K562 (cell line): Measurements from ENCODE around the gene CCDC85C. TPM values are rescaled to one million over a fixed set of nuclear protein-coding genes. Genes with fewer than 3 reads are reported as not detected.

Source experiments
- ATAC-seq: fragments of 200-7000 bp; cut with Tn5 transposase; 3 replicates; pipeline ENCODE4 v1.9.1; 2020; ENCODE audit warnings: moderate library complexity
- BruUV-seq: library from RNA; stranded (reverse); fragments of 400-500 nt; replicated peaks from 2 replicates; lab custom pipeline; 2021; lab: Mats Ljungman, UMichigan
- CTCF ChIA-PET: fragments of 300-600 bp; formaldehyde crosslinking; extraction: SDS; loops from one replicate; lab custom pipeline; 2021; ENCODE audit warnings: low intra/inter-chr PET ratio; lab: Yijun Ruan, JAX
- POLR2A ChIA-PET: fragments of 300-600, 350-650 bp; sonication (Branson Sonifier 250); formaldehyde crosslinking; extraction: SDS; loops from one replicate; lab custom pipeline; 2021; ENCODE audit warnings: antibody characterized with exemption, inconsistent platforms; lab: Yijun Ruan, JAX
- DNase-seq, 4 experiments: peaks; one replicate each; pipeline versions ENCODE4 v3.0.0 to v3.0.0-alpha.2; 2011 to 2018; ENCODE audit warnings: low spot score in 3 of 4, mixed read lengths in 3 of 4; ENCODE audit errors: extremely low read depth in 1 of 4
- FAIRE-seq: peaks from 2 replicates; lab custom pipeline; 2011; peaks lifted over from hg19 to GRCh38; lab: Jason Lieb, UNC
- H2AFZ ChIP-seq: 2 replicates; pipeline ENCODE4 v1.6.0; 2011; ENCODE audit warnings: low read depth, low read length, control low read depth, inconsistent platforms
- H3K27ac ChIP-seq: fragments of 200-600 bp; 3 replicates; pipeline ENCODE4 v1.8.0; 2011; ENCODE audit warnings: low read depth, mild to moderate bottlenecking, control low read depth, inconsistent platforms, low read length, moderate library complexity, mixed read lengths; ENCODE audit errors: extremely low read depth
- H3K27me3 ChIP-seq, 2 experiments: fragments of 300-600 bp in 1 of 2; 2 replicates in 1 of 2; 3 replicates in 1 of 2; pipeline versions ENCODE4 v1.6.0 to v1.8.0; 2011; ENCODE audit warnings: inconsistent platforms in 2 of 2, low read length in 2 of 2, mild to moderate bottlenecking in 1 of 2, mixed read lengths in 1 of 2, moderate library complexity in 1 of 2; ENCODE audit not compliant: control insufficient read depth in 2 of 2, insufficient read depth in 2 of 2
- H3K36me3 ChIP-seq: fragments of 300-600 bp; 3 replicates; pipeline ENCODE4 v1.8.0; 2011; ENCODE audit warnings: mild to moderate bottlenecking, low read length, inconsistent platforms; ENCODE audit not compliant: control insufficient read depth, insufficient read depth
- H3K4me1 ChIP-seq, 2 experiments: fragments of 200-600 bp in 1 of 2; replicated peaks in 1 of 2; 2 replicates in 1 of 2; 3 replicates in 1 of 2; pipeline versions ENCODE4 v1.5.1 to v1.8.0; 2011; ENCODE audit warnings: inconsistent platforms in 2 of 2, low read length in 2 of 2, mild to moderate bottlenecking in 1 of 2, mixed read lengths in 1 of 2, moderate library complexity in 1 of 2; ENCODE audit not compliant: control insufficient read depth in 2 of 2, insufficient read depth in 2 of 2
- H3K4me2 ChIP-seq: 2 replicates; pipeline ENCODE4 v1.6.1; 2011; ENCODE audit warnings: low read length, control low read depth, inconsistent platforms, mixed read lengths; ENCODE audit not compliant: insufficient read depth
- H3K4me3 ChIP-seq: fragments of 200-600 bp; sonication (generic), shearing (Covaris generic); 2 replicates; pipeline ENCODE4 v1.5.1; 2016; ENCODE audit warnings: control low read depth, inconsistent platforms
- H3K79me2 ChIP-seq: fragments of 200-600 bp; 3 replicates; pipeline ENCODE4 v1.8.0; 2011; ENCODE audit warnings: low read length, inconsistent platforms; ENCODE audit not compliant: control insufficient read depth, insufficient read depth
- H3K9ac ChIP-seq, 2 experiments: 2 replicates each; pipeline versions ENCODE4 v1.6.0 to v1.6.1; 2011; ENCODE audit warnings: low read depth in 2 of 2, low read length in 2 of 2, control low read depth in 1 of 2, inconsistent platforms in 1 of 2, mild to moderate bottlenecking in 1 of 2, mixed read lengths in 1 of 2; ENCODE audit not compliant: insufficient read depth in 1 of 2
- H3K9me1 ChIP-seq: one replicate; pipeline ENCODE4 v1.6.0; 2011; ENCODE audit warnings: inconsistent platforms, mild to moderate bottlenecking, low read length, moderate library complexity; ENCODE audit not compliant: control insufficient read depth, insufficient read depth
- H3K9me3 ChIP-seq: replicated peaks from 2 replicates; pipeline ENCODE4 v1.5.1; 2011; ENCODE audit warnings: low read depth, low read length, inconsistent platforms; ENCODE audit not compliant: control insufficient read depth, insufficient read depth
- H4K20me1 ChIP-seq: replicated peaks from 2 replicates; pipeline ENCODE4 v1.6.1; 2011; ENCODE audit warnings: low read length, inconsistent platforms, mixed read lengths; ENCODE audit not compliant: control insufficient read depth, insufficient read depth
- MTA3 ChIP-seq: fragments of 450-650 bp; formaldehyde crosslinking; IDR thresholded peaks from 2 replicates; pipeline ENCODE4 v1.6.1; 2017; ENCODE audit warnings: mild to moderate bottlenecking, borderline replicate concordance
- ZFP91 ChIP-seq: sonication (generic); formaldehyde crosslinking; IDR thresholded peaks from 2 replicates; pipeline ENCODE4 v1.8.0; 2022; ENCODE audit warnings: mild to moderate bottlenecking, missing genetic modification reagents
- WGBS: fragments of 100-300 bp; shearing (Covaris generic); methylation state at CpG from one replicate; pipeline ENCODE4 v1.1.6; 2016; ENCODE audit warnings: low coverage, mixed read lengths; ENCODE audit not compliant: insufficient coverage; ENCODE audit errors: missing lambda C conversion rate; 5-methylcytosine and 5-hydroxymethylcytosine counted together
- in situ Hi-C: fragments of 300-500 bp; cut with MboI; formaldehyde crosslinking; loops from 4 replicates; pipeline ENCODE4 v1.15.0; 2018; ENCODE audit warnings: inconsistent platforms, mixed read lengths
- intact Hi-C: fragments of 100-400 bp; cut with micrococcal nuclease; formaldehyde crosslinking; loops from 2 replicates; pipeline ENCODE4 v1.14.2; 2022
- polyA plus RNA-seq, 8 experiments: library from polyadenylated mRNA; depleted of rRNA in 4 of 8; stranded (reverse) in 5 of 8; unstranded in 3 of 8; fragments of >200 nt; fragmentation: Nextera tagmentation in 2 of 8; fragmentation: Illumina TruSeq in 1 of 8; extraction: Ambion mirVana in 2 of 8; extraction: Trizol in 1 of 8; gene quantifications; 2 replicates each; pipeline versions ENCODE4 v1.2.1 to v1.2.3, GENCODE V29; 2011 to 2014; ENCODE audit warnings: inconsistent platforms in 1 of 8, missing spikeins in 1 of 8
- total RNA-seq, 7 experiments: library from RNA; depleted of rRNA in 6 of 7; stranded (reverse); fragments of >200 nt in 6 of 7; fragmentation: Illumina TruSeq in 2 of 7; extraction: Trizol in 2 of 7; gene quantifications; 2 replicates each; pipeline versions ENCODE4 v1.2.1 to v1.2.3, GENCODE V29; 2011 to 2021; ENCODE audit warnings: low replicate concordance in 1 of 7

Gene CCDC85C
- total and polyA plus RNA-seq, 9 of the 15 experiments (the other 6 are each of a cell fraction or from before 2014, with no cell fraction given) = 0.18 to 22.0 (median 6.3) TPM

GRCh38 chr14:99573436-99574098, 30.4 kb downstream of the CCDC85C start:
- WGBS = 74% methylated on average over 9 of the region's 15 CpGs
- peak overlapping the region in 1 of 2 experiments; percentile 65; a peak in 1 of 4 replicates for H3K9ac ChIP-seq
- peaks cover 19 to 75% of the 10 kb centered on the region in 2 experiments for H3K4me1 ChIP-seq

More at GRCh38 chr14:99573436-99574098, 30.4 kb downstream of the CCDC85C start:
- no peak overlapping the region for H3K4me2 ChIP-seq
- H3K27ac ChIP-seq = no peak overlapping the region
- H3K9me1 ChIP-seq = no peaks in the 10 kb centered on the region
- no peak for TF ChIP-seq ZFP91
- TF ChIP-seq MTA3 = no peak
- no peaks in the 10 kb centered on the region for H3K27me3 ChIP-seq
- in situ Hi-C loops = no loop called here
- H3K36me3 ChIP-seq = no peaks in the 10 kb centered on the region
- DNase-seq (no peak), ATAC-seq (no peak), FAIRE-seq (no peak)
- 0 out of 3 replicates have a peak, but pooled peaks cover 4% of the 10 kb centered on the region for H3K79me2 ChIP-seq
- POLR2A ChIA-PET = interaction anchor here (0.6 to 1.3 kb wide), 3 partner anchors 17 to 45 kb away, joined by 3 read pairs; no protein-coding TSS in a partner anchor
- peaks cover 51% of the 10 kb centered on the region for H4K20me1 ChIP-seq
- intact Hi-C loops = no loop called here
- CTCF ChIA-PET = no interaction called here
- H3K4me3 ChIP-seq = no peak overlapping the region
- H3K9me3 ChIP-seq = no peaks in the 10 kb centered on the region
- no peak overlapping the region for H2AFZ ChIP-seq
- no TSS peak for BruUV-seq
